ENCODE data around the gene IGFBP7.

Gene IGFBP7

DNA sequence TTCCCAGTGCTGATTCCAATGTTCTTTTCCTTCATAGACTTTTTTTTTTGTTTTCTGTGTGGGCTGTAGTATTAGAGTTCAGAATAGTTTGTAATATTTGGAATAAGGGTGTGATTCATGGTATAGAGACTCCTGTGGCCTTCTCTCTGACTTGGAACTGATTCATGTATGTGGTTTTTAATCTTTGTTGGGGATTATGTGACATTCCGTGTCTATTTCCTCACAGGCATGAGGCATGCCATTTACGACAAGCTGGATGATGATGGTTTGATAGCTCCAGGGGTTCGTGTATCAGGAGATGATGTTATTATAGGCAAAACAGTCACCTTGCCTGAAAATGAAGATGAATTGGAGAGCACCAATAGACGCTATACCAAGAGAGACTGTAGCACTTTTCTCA, 87.1 kb downstream of the IGFBP7 start:
- no peak for TF ChIP-seq CTCF (IDR thresholded peaks at IDR 0.05; ENCODE audit: borderline replicate concordance, control extremely low read depth, extremely low read depth, insufficient read depth, missing control alignments)
- in situ Hi-C loops (cut with MboI; ENCODE audit: low sequenced_read_pairs, unreplicated experiment) = no loop called here
- no peak for DNase-seq (ENCODE audit: low spot score)

DNA sequence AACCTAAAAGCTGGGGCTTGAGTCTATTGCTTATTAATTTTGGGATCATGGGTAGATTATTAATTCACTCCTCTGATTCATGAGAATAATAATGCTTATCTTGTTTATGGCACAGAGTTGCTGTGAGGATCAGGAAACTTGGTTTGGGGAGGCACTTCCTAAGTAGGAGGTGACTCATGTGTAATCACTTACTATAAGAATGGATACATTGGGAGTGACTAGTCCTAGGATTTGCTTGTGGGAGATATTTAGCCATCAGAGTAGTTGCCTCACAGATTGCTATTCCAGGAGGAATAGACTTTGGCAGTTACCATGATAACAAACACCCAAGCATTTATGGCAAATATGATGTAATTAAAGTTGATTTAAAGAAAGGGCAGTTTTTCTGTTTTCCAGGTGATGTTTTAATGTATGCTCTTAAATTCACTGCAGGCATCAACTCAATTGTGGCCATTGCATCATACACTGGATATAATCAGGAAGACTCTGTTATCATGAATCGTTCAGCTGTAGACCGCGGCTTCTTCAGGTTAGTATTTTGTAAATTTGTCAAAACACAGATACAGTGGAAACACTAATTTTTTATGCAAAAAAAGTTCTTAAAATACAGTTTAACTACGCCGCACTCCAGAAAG, 89.6 kb downstream of the IGFBP7 start:
- no peak for TF ChIP-seq CTCF (IDR thresholded peaks at IDR 0.05; ENCODE audit: borderline replicate concordance, control extremely low read depth, extremely low read depth, insufficient read depth, missing control alignments)
- in situ Hi-C loops (cut with MboI; ENCODE audit: low sequenced_read_pairs, unreplicated experiment) = no loop called here
- no peak for DNase-seq (ENCODE audit: low spot score)

GRCh38 chr4:57018980-57019379, 91.2 kb downstream of the IGFBP7 start:
- in situ Hi-C loops (cut with MboI; ENCODE audit: low sequenced_read_pairs, unreplicated experiment) = no loop called here
- TF ChIP-seq CTCF (IDR thresholded peaks at IDR 0.05; ENCODE audit: borderline replicate concordance, control extremely low read depth, extremely low read depth, insufficient read depth, missing control alignments) = no peak
- no peak for DNase-seq (ENCODE audit: low spot score)

GRCh38 chr4:57013543-57014120, 96.6 kb downstream of the IGFBP7 start:
- no peak for TF ChIP-seq CTCF (IDR thresholded peaks at IDR 0.05; ENCODE audit: borderline replicate concordance, control extremely low read depth, extremely low read depth, insufficient read depth, missing control alignments)
- in situ Hi-C loops (cut with MboI; ENCODE audit: low sequenced_read_pairs, unreplicated experiment) = no loop called here
- no peak for DNase-seq (ENCODE audit: low spot score)

DNA sequence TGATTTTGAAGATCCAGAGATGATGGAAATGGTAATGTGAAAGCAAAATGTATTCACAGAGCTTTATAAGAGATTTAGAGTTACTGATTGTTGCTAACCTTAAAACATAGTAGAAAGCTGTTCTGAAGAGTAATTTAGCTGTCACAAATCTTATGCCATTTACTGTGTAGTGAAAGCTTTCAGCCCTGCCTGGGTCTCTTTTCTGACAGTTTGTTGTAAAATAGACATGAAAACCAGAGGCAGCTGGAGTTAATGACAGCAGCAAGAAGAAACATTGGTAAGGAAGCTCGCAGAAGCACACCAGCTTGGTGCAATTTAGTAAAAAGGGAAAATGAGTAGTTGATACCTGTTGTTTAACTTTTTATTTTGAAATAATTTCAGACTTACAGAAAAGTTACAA, 110.4 kb downstream of the IGFBP7 start:
- no peak for TF ChIP-seq CTCF (IDR thresholded peaks at IDR 0.05; ENCODE audit: borderline replicate concordance, control extremely low read depth, extremely low read depth, insufficient read depth, missing control alignments)
- in situ Hi-C loops (cut with MboI; ENCODE audit: low sequenced_read_pairs, unreplicated experiment) = no loop called here
- no peak for DNase-seq (ENCODE audit: low spot score)

DNA sequence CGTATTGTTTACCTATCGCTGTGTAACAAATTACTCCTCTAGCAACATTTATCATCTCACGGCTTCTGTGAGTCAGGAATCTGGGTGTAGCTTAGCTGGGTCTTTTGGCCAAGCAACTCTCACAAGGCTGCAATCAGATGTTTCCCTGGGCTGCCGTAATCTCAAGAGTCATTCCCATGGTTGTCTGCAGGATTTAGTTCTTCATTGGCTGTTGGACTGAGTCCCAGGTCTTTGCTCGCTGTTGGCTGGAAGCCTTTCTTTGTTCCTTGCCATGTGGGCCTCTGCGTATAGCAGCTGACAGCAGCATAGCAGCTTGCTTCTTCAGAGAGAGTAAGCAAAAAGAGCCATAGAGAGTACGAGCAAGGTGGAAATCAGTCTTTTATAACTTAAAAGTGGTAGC, 114.7 kb downstream of the IGFBP7 start:
- DNase-seq (ENCODE audit: low spot score) = no peak
- in situ Hi-C loops (cut with MboI; ENCODE audit: low sequenced_read_pairs, unreplicated experiment) = no loop called here

More for the DNA sequence above, 114.7 kb downstream of the IGFBP7 start:
- TF ChIP-seq CTCF (IDR thresholded peaks at IDR 0.05; ENCODE audit: borderline replicate concordance, control extremely low read depth, extremely low read depth, insufficient read depth, missing control alignments) = no peak

All from GM13976 (cell line).